H1 (cell line): ENCODE measurements around the gene OR56A4. TPM values are rescaled to one million over a fixed set of nuclear protein-coding genes. Genes with fewer than 3 reads are reported as not detected.

Experiments used
- CTCF ChIA-PET: fragments of 300-600 bp; sonication (Branson Sonifier 250); formaldehyde crosslinking; loops from one replicate; lab custom pipeline; 2021; ENCODE audit not compliant: partially characterized antibody; lab: Charles Lee
- POLR2A ChIA-PET: fragments of 300-600 bp; sonication (Branson Sonifier 250); formaldehyde crosslinking; loops from one replicate; lab custom pipeline; 2021; ENCODE audit warnings: inconsistent platforms; ENCODE audit not compliant: partially characterized antibody; lab: Charles Lee
- DNase-seq, 2 experiments: peaks; one replicate each; pipeline versions ENCODE4 v3.0.0 to v3.0.0-alpha.2; 2010 to 2022; ENCODE audit warnings: low spot score in 2 of 2, low read depth in 1 of 2, mixed read lengths in 1 of 2
- FAIRE-seq: peaks from 2 replicates; lab custom pipeline; 2011; peaks lifted over from hg19 to GRCh38; lab: Jason Lieb, UNC
- H2AFZ ChIP-seq: 2 replicates; pipeline ENCODE4 v1.8.1; 2012; ENCODE audit warnings: low read length, inconsistent platforms
- H2AK5ac ChIP-seq: 2 replicates; pipeline ENCODE4 v1.6.1; 2013; ENCODE audit warnings: low read depth, low read length
- H2BK120ac ChIP-seq: replicated peaks from 2 replicates; pipeline ENCODE3; 2013; ENCODE audit warnings: low read depth, low read length, inconsistent platforms
- H2BK12ac ChIP-seq: 2 replicates; pipeline ENCODE4 v1.6.1; 2013; ENCODE audit warnings: low read depth, low read length
- H2BK15ac ChIP-seq: 2 replicates; pipeline ENCODE4 v1.6.1; 2013; ENCODE audit warnings: low read length
- H2BK20ac ChIP-seq: 2 replicates; pipeline ENCODE4 v1.6.1; 2013; ENCODE audit warnings: low read length
- H2BK5ac ChIP-seq: 2 replicates; pipeline ENCODE4 v1.6.1; 2013; ENCODE audit warnings: low read depth, low read length
- H3K14ac ChIP-seq: 2 replicates; pipeline ENCODE4 v1.6.1; 2013; ENCODE audit warnings: inconsistent platforms; ENCODE audit not compliant: insufficient read length
- H3K18ac ChIP-seq: 2 replicates; pipeline ENCODE4 v1.6.1; 2013; ENCODE audit warnings: low read length; ENCODE audit errors: extremely low read depth
- H3K23ac ChIP-seq: 2 replicates; pipeline ENCODE4 v1.6.1; 2013; ENCODE audit warnings: inconsistent platforms; ENCODE audit not compliant: insufficient read length
- H3K23me2 ChIP-seq: 2 replicates; pipeline ENCODE4 v1.6.1; 2013; ENCODE audit warnings: low read depth, low read length
- H3K27ac ChIP-seq: 2 replicates; pipeline ENCODE4 v1.6.1; 2011; ENCODE audit warnings: low read depth, low read length, inconsistent platforms
- H3K27me3 ChIP-seq, 4 experiments: replicated peaks in 1 of 4; 1 replicate in 1 of 4; 2 replicates in 3 of 4; pipeline versions ENCODE4 v1.6.1 to v1.8.1; 2011 to 2013; ENCODE audit warnings: low read length in 3 of 4, mild to moderate bottlenecking in 3 of 4, inconsistent platforms in 2 of 4, mixed read lengths in 2 of 4, moderate library complexity in 1 of 4; ENCODE audit not compliant: control insufficient read depth in 3 of 4, insufficient read depth in 3 of 4; ENCODE audit errors: extremely low read depth in 1 of 4
- H3K36me3 ChIP-seq, 4 experiments: 2 replicates each; pipeline versions ENCODE4 v1.6.1 to v1.8.1; 2011 to 2013; ENCODE audit warnings: mild to moderate bottlenecking in 4 of 4, low read length in 3 of 4, moderate library complexity in 2 of 4, control low read depth in 1 of 4, inconsistent platforms in 1 of 4; ENCODE audit not compliant: insufficient read depth in 4 of 4, control insufficient read depth in 2 of 4
- H3K4ac ChIP-seq: replicated peaks from 2 replicates; pipeline ENCODE3; 2013; ENCODE audit warnings: low read length, low read depth, mixed read lengths, inconsistent platforms; ENCODE audit not compliant: insufficient read length
- H3K4me1 ChIP-seq, 4 experiments: replicated peaks in 1 of 4; 1 replicate in 1 of 4; 2 replicates in 3 of 4; pipeline versions ENCODE4 v1.6.1 to v1.8.1; 2011 to 2013; ENCODE audit warnings: low read length in 3 of 4, inconsistent platforms in 2 of 4, mixed read lengths in 1 of 4; ENCODE audit not compliant: insufficient read depth in 4 of 4, control insufficient read depth in 3 of 4
- H3K4me2 ChIP-seq, 2 experiments: 2 replicates each; pipeline versions ENCODE4 v1.6.1 to v1.8.1; 2011 to 2013; ENCODE audit warnings: low read depth in 2 of 2, low read length in 2 of 2, control low read depth in 1 of 2, inconsistent platforms in 1 of 2, mild to moderate bottlenecking in 1 of 2; ENCODE audit not compliant: insufficient read depth in 1 of 2
- H3K4me3 ChIP-seq, 4 experiments: fragments of 200-600, 300-600 bp in 1 of 4; sonication (generic), shearing (Covaris generic), sonication (Bioruptor Twin) in 1 of 4; 2 replicates each; pipeline versions ENCODE4 v1.5.1 to v1.8.1; 2011 to 2016; ENCODE audit warnings: low read length in 4 of 4, low read depth in 3 of 4, control low read depth in 2 of 4, inconsistent platforms in 2 of 4, mild to moderate bottlenecking in 2 of 4, mixed read lengths in 1 of 4, moderate library complexity in 1 of 4; ENCODE audit not compliant: insufficient read depth in 2 of 4; ENCODE audit errors: extremely low read depth in 1 of 4
- H3K56ac ChIP-seq: replicated peaks from 2 replicates; pipeline ENCODE3; 2013; ENCODE audit warnings: low read depth, mild to moderate bottlenecking, mixed read lengths, low read length, inconsistent platforms; ENCODE audit not compliant: insufficient read length
- H3K79me1 ChIP-seq: 2 replicates; pipeline ENCODE4 v1.6.1; 2013; ENCODE audit warnings: low read depth, low read length, control low read depth
- H3K79me2 ChIP-seq, 2 experiments: 2 replicates each; pipeline versions ENCODE4 v1.6.1 to v1.8.1; 2012 to 2013; ENCODE audit warnings: low read length in 2 of 2, mild to moderate bottlenecking in 2 of 2, inconsistent platforms in 1 of 2; ENCODE audit not compliant: insufficient read depth in 2 of 2, control insufficient read depth in 1 of 2
- H3K9ac ChIP-seq, 4 experiments: replicated peaks in 1 of 4; 1 replicate in 1 of 4; 2 replicates in 3 of 4; pipeline versions ENCODE4 v1.6.1 to v1.8.1; 2011 to 2013; ENCODE audit warnings: low read depth in 3 of 4, low read length in 3 of 4, control low read depth in 2 of 4, mild to moderate bottlenecking in 2 of 4, moderate library complexity in 2 of 4, inconsistent platforms in 1 of 4; ENCODE audit errors: extremely low read depth in 1 of 4
- H3K9me3 ChIP-seq, 2 experiments: 2 replicates each; pipeline versions ENCODE4 v1.6.1 to v1.8.1; 2012 to 2013; ENCODE audit warnings: mild to moderate bottlenecking in 2 of 2, moderate library complexity in 2 of 2, control low read depth in 1 of 2, inconsistent platforms in 1 of 2, low read depth in 1 of 2, low read length in 1 of 2, mixed read lengths in 1 of 2; ENCODE audit not compliant: insufficient read depth in 2 of 2
- H4K20me1 ChIP-seq, 2 experiments: replicated peaks in 1 of 2; 2 replicates each; pipeline versions ENCODE3 to v1.8.1; 2011 to 2013; ENCODE audit warnings: inconsistent platforms in 2 of 2, low read length in 2 of 2, mild to moderate bottlenecking in 1 of 2; ENCODE audit not compliant: insufficient read depth in 2 of 2, control insufficient read depth in 1 of 2
- H4K5ac ChIP-seq: 2 replicates; pipeline ENCODE4 v1.6.1; 2013; ENCODE audit warnings: low read length, low read depth, mixed read lengths, inconsistent platforms; ENCODE audit not compliant: insufficient read length
- H4K8ac ChIP-seq: 2 replicates; pipeline ENCODE4 v1.8.0; 2013; ENCODE audit warnings: mild to moderate bottlenecking, moderate library complexity, low read length, inconsistent platforms; ENCODE audit not compliant: insufficient read depth; ENCODE audit errors: extremely low read depth
- H4K91ac ChIP-seq: replicated peaks from 2 replicates; pipeline ENCODE3; 2013; ENCODE audit warnings: low read length, mixed read lengths, inconsistent platforms; ENCODE audit not compliant: insufficient read length
- CBX5 ChIP-seq: fragments of 300-800, 300-1000 bp; sonication (generic); IDR thresholded peaks from 2 replicates; pipeline ENCODE4 v1.7.1; 2016; ENCODE audit warnings: antibody characterized with exemption, low read length, low read depth
- E2F6 ChIP-seq: IDR thresholded peaks from 2 replicates; pipeline ENCODE4 v1.6.1; 2012; ENCODE audit warnings: inconsistent platforms
- RFX5 ChIP-seq: IDR thresholded peaks from 2 replicates; pipeline ENCODE4 v1.6.1; 2011; ENCODE audit warnings: low read depth, low read length, improper control_type of control experiment, borderline replicate concordance
- RNF2 ChIP-seq: fragments of 200-900, 300-1000 bp; sonication (generic); IDR thresholded peaks from 2 replicates; pipeline ENCODE4 v1.7.1; 2016; ENCODE audit warnings: borderline replicate concordance, low read depth, mild to moderate bottlenecking, antibody characterized with exemption, low read length; ENCODE audit not compliant: poor library complexity, severe bottlenecking; ENCODE audit errors: missing control alignments
- RXRA ChIP-seq: IDR thresholded peaks from 2 replicates; pipeline ENCODE4 v1.6.1; 2011; ENCODE audit warnings: low read depth, mild to moderate bottlenecking, low read length, moderate library complexity; ENCODE audit not compliant: insufficient read depth
- SAP30 ChIP-seq: fragments of 300-600 bp; sonication (generic); IDR thresholded peaks from 2 replicates; pipeline ENCODE4 v1.7.1; 2012; ENCODE audit warnings: low read length, moderate library complexity, mild to moderate bottlenecking, inconsistent platforms; ENCODE audit not compliant: insufficient read depth, insufficient replicate concordance
- SP4 ChIP-seq: IDR thresholded peaks from 2 replicates; pipeline ENCODE4 v1.6.1; 2012; ENCODE audit warnings: low read length, inconsistent platforms
- ZNF274 ChIP-seq: IDR thresholded peaks from 2 replicates; pipeline ENCODE4 v1.7.0; 2012; ENCODE audit warnings: low read length, borderline replicate concordance; ENCODE audit errors: extremely low read depth
- polyA plus RNA-seq, 7 experiments: library from polyadenylated mRNA; depleted of rRNA in 3 of 7; stranded (reverse) in 5 of 7; unstranded in 2 of 7; fragments of >200 nt in 5 of 7; fragments of 200-250 nt in 2 of 7; gene quantifications; 1 replicate in 5 of 7; 2 replicates in 1 of 7; 4 replicates in 1 of 7; pipeline versions ENCODE4 v1.2.1 to v1.2.3, GENCODE V29; 2011 to 2013; ENCODE audit warnings: missing spikeins in 2 of 7, mixed read lengths in 2 of 7
- total RNA-seq: library from RNA; stranded (reverse); fragmentation: NEBNext Ultra II Directional; extraction: Animal tissue kit (Norgen Biotek cat#: 25700); gene quantifications from 2 replicates; pipeline ENCODE4 v1.2.1, GENCODE V29; 2021
- TF ChIP-seq, protein P1 (sequence below): IDR thresholded peaks from 2 replicates; pipeline ENCODE4 v1.6.1; 2012; ENCODE audit warnings: low read length, inconsistent platforms
- TF ChIP-seq, protein P2 (sequence below): IDR thresholded peaks from 2 replicates; pipeline ENCODE4 v1.6.1; 2012; ENCODE audit warnings: inconsistent platforms
- TF ChIP-seq, protein P3 (sequence below): IDR thresholded peaks from 2 replicates; pipeline ENCODE4 v1.6.1; 2011; ENCODE audit warnings: low read depth, mild to moderate bottlenecking, low read length; ENCODE audit not compliant: insufficient read depth

Gene OR56A4
- total and polyA plus RNA-seq, 2 of the 8 experiments (the other 6 are each of a cell fraction or from before 2014, with no cell fraction given): 0.15 TPM; not detected in 1

GRCh38 chr11:5968394-5968793 is 38.4 kb downstream of the OR56A4 start, which contains the start of gene OR56A5:
OR56A5 (minus strand) TSS chr11:5968494; CDS start chr11:5968494, 0 bp downstream.
- Histone ChIP-seq H3K56ac (no peak within 1 kb of the TSS), H4K8ac (no peak within 1 kb of the TSS), H3K14ac (no peak within 1 kb of the TSS), H2BK120ac (no peak within 1 kb of the TSS), H2BK12ac (no peak within 1 kb of the TSS), H2BK5ac (no peak within 1 kb of the TSS), H3K79me2 (no peaks in the 10 kb centered on the region), H2BK20ac (no peak within 1 kb of the TSS), H3K23ac (no peak within 1 kb of the TSS), H4K5ac (no peak within 1 kb of the TSS), H3K79me1 (no peaks in the 10 kb centered on the region), H4K91ac (no peak within 1 kb of the TSS), H3K4ac (no peak within 1 kb of the TSS), H3K27ac (no peak within 1 kb of the TSS), H3K18ac (no peak within 1 kb of the TSS), H3K9ac (no peak within 1 kb of the TSS), H2BK15ac (no peak within 1 kb of the TSS), H3K4me3 (no peak within 1 kb of the TSS), H2AFZ (no peak within 1 kb of the TSS), H3K4me2 (no peak within 1 kb of the TSS), H3K27me3 (no peaks in the 10 kb centered on the region), H4K20me1 (no peaks in the 10 kb centered on the region), H3K4me1 (no peaks in the 10 kb centered on the region), H3K9me3 (peaks cover 4 to 10% of the 10 kb centered on the region in 2 experiments; a peak in 2 of 4 replicates), H2AK5ac (no peak within 1 kb of the TSS), H3K36me3 (no peaks in the 10 kb centered on the region), H3K23me2 (no peaks in the 10 kb centered on the region; the same call in 1 of the 2 replicates)
- FAIRE-seq: no peak
- no peak for DNase-seq
- ChIA-PET POLR2A (no interaction called here), CTCF (interaction anchor here (0.5 to 1.4 kb wide), 2 partner anchors 13 to 23 kb away, joined by 3 read pairs; no protein-coding TSS in a partner anchor)
- no peak for TF ChIP-seq SAP30
- no peak for TF ChIP-seq RXRA
- no peak for TF ChIP-seq SP4
- TF ChIP-seq ZNF274: no peak
- no peak for TF ChIP-seq E2F6
- TF ChIP-seq, protein P1, sequence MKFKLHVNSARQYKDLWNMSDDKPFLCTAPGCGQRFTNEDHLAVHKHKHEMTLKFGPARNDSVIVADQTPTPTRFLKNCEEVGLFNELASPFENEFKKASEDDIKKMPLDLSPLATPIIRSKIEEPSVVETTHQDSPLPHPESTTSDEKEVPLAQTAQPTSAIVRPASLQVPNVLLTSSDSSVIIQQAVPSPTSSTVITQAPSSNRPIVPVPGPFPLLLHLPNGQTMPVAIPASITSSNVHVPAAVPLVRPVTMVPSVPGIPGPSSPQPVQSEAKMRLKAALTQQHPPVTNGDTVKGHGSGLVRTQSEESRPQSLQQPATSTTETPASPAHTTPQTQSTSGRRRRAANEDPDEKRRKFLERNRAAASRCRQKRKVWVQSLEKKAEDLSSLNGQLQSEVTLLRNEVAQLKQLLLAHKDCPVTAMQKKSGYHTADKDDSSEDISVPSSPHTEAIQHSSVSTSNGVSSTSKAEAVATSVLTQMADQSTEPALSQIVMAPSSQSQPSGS: no peak
- TF ChIP-seq RFX5: no peak
- TF ChIP-seq, protein P2, sequence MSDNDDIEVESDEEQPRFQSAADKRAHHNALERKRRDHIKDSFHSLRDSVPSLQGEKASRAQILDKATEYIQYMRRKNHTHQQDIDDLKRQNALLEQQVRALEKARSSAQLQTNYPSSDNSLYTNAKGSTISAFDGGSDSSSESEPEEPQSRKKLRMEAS: no peak
- TF ChIP-seq CBX5: no peak
- TF ChIP-seq, protein P3, sequence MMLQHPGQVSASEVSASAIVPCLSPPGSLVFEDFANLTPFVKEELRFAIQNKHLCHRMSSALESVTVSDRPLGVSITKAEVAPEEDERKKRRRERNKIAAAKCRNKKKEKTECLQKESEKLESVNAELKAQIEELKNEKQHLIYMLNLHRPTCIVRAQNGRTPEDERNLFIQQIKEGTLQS: no peak
- TF ChIP-seq RNF2: no peak
